ENCODE data around the gene CMC1.

Gene CMC1

GRCh38 chr3:28300345-28300962 is 59.0 kb downstream of the CMC1 start:
- DNase-seq: no peak
- H3K27ac Mint-ChIP-seq: no peak overlapping the region
- H3K27me3 Mint-ChIP-seq: no peaks in the 10 kb centered on the region
- H3K36me3 Mint-ChIP-seq (ENCODE audit: low read depth): peaks cover 23% of the 10 kb centered on the region
- no peak overlapping the region for H3K4me3 Mint-ChIP-seq
- peaks cover 7% of the 10 kb centered on the region for H3K4me1 Mint-ChIP-seq (ENCODE audit: low read depth)
- no peaks in the 10 kb centered on the region for H3K9me3 Mint-ChIP-seq

GRCh38 chr3:28301688-28302087 is 60.3 kb downstream of the CMC1 start:
- peaks cover 2% of the 10 kb centered on the region for H3K4me1 Mint-ChIP-seq (ENCODE audit: low read depth)
- H3K36me3 Mint-ChIP-seq (ENCODE audit: low read depth): peaks cover 24% of the 10 kb centered on the region
- DNase-seq: no peak
- H3K9me3 Mint-ChIP-seq: no peaks in the 10 kb centered on the region
- no peak overlapping the region for H3K27ac Mint-ChIP-seq
- H3K4me3 Mint-ChIP-seq: no peak overlapping the region
- no peaks in the 10 kb centered on the region for H3K27me3 Mint-ChIP-seq

DNA sequence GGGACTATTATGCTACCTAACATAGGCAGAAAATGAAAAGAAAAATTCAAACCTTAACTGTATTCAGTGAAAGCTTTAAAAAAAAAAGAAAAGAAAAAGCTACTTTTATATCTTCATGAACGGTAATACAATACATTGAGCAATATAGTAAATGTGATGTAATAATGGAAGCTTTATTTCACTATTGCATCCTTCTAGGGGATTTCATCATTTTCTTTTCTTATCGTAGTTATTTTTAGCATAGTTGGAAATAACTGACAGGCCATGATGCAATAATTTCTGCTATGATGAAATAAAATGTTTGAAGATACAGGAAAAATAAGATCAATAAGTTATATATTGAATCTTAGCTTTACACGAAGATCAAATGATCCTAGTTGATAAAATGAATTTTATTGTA is 66.8 kb downstream of the CMC1 start:
- Mint-ChIP-seq H3K4me1 (ENCODE audit: low read depth) (peaks cover 13% of the 10 kb centered on the region), H3K27me3 (no peaks in the 10 kb centered on the region), H3K27ac (no peak overlapping the region), H3K36me3 (ENCODE audit: low read depth) (peaks cover 12% of the 10 kb centered on the region), H3K4me3 (no peak overlapping the region), H3K9me3 (no peaks in the 10 kb centered on the region)
- no peak for DNase-seq

GRCh38 chr3:28315711-28316110 is 74.3 kb downstream of the CMC1 start:
- no peaks in the 10 kb centered on the region for H3K27me3 Mint-ChIP-seq
- peaks cover under 1% of the 10 kb centered on the region for H3K4me1 Mint-ChIP-seq (ENCODE audit: low read depth)
- H3K36me3 Mint-ChIP-seq (ENCODE audit: low read depth): peaks cover 22% of the 10 kb centered on the region
- no peak overlapping the region for H3K4me3 Mint-ChIP-seq
- DNase-seq: no peak
- H3K27ac Mint-ChIP-seq: no peak overlapping the region
- no peaks in the 10 kb centered on the region for H3K9me3 Mint-ChIP-seq

DNA sequence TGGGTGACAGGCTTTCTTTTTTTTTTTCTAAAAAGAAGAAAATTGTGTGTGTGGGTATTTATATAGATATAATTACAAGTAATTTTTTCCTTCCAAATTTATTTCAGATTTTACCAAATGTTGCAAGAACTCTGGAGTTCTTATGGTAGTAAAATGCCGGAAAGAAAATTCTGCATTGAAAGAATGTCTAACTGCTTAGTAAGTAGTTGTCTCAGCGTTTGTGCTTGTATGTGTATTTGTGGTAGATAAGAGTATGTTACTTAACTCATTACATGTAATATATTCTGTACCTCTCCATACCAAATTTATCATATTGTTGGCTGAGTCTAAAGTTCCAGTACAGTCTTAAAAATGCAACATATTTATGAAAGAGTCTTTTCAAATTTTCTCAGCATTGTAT is 74.8 kb downstream of the CMC1 start:
- peaks cover 27% of the 10 kb centered on the region for H3K36me3 Mint-ChIP-seq (ENCODE audit: low read depth)
- H3K27ac Mint-ChIP-seq: no peak overlapping the region
- no peak for DNase-seq
- H3K9me3 Mint-ChIP-seq: no peaks in the 10 kb centered on the region
- no peaks in the 10 kb centered on the region for H3K27me3 Mint-ChIP-seq
- no peak overlapping the region for H3K4me3 Mint-ChIP-seq
- H3K4me1 Mint-ChIP-seq (ENCODE audit: low read depth): peaks cover 5% of the 10 kb centered on the region

DNA sequence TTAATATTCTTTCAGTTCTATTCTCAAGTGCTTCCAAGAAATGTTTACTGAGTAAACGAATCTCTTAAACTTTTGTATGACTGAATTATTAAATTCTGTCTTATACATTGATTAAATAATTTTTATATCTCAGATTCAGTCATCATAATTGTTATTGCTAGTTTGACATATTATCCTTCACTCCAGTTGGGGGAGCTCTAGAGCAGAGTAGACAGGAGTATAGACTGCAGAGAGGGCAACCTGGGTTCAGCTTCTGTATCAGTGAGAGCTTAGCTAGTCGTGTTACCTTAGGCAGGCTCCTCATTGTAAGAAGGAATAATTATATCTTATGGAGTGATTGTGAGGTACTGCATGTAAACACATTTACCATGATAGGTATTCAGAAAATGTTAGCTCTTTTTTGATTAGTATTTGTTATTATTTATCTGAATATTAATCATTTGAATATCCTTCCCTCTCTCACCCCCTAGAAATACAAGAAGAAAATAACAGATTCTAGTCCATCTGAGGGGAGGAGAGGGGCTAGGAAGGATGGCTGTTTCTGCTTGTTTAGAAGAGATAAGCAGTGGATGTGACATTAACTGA is 76.1 kb downstream of the CMC1 start:
- Mint-ChIP-seq H3K36me3 (ENCODE audit: low read depth) (peaks cover 40% of the 10 kb centered on the region), H3K9me3 (no peaks in the 10 kb centered on the region), H3K27ac (no peak overlapping the region), H3K4me3 (no peak overlapping the region), H3K27me3 (no peaks in the 10 kb centered on the region), H3K4me1 (ENCODE audit: low read depth) (peaks cover 8% of the 10 kb centered on the region)
- no peak for DNase-seq

- Mint-ChIP-seq H3K27me3 (no peaks in the 10 kb centered on the region), H3K36me3 (ENCODE audit: low read depth) (peaks cover 72% of the 10 kb centered on the region), H3K9me3 (no peaks in the 10 kb centered on the region), H3K27ac (no peak overlapping the region), H3K4me3 (no peak overlapping the region), H3K4me1 (ENCODE audit: low read depth) (peaks cover 15% of the 10 kb centered on the region)
- DNase-seq: no peak
Measured at GRCh38 chr3:28320981-28321380, 79.6 kb downstream of the CMC1 start.

- H3K36me3 Mint-ChIP-seq (ENCODE audit: low read depth): peaks cover 76% of the 10 kb centered on the region
- no peak overlapping the region for H3K4me3 Mint-ChIP-seq
- peaks cover 28% of the 10 kb centered on the region for H3K4me1 Mint-ChIP-seq (ENCODE audit: low read depth)
- H3K27me3 Mint-ChIP-seq: no peaks in the 10 kb centered on the region
- no peak for DNase-seq
- H3K27ac Mint-ChIP-seq: no peak overlapping the region
- H3K9me3 Mint-ChIP-seq: no peaks in the 10 kb centered on the region
Measured at GRCh38 chr3:28322464-28322863, 81.0 kb downstream of the CMC1 start.

DNA sequence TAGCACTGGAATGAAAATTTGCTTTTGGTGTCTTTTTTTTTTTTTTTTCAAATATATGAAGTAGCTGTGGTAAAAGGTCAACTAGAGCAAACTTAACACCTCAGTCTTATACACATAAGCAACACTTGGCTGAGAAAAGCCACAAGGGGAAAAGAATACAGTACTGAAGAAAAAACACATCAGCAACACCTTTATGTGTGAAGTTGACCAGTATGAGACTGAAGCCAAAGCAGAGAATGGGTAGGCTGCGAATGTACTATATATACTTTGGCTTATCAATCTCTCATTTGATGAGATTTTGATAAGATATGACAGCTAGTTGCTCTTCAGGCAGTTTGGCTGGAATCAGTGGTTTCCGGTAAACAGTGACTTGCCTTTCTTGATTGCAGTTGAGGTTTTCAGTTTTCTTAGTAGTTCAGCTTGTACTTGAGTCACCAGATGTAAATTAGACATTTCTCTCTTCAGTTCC is 85.1 kb downstream of the CMC1 start:
- Mint-ChIP-seq H3K27me3 (no peaks in the 10 kb centered on the region), H3K27ac (peak overlapping the region; percentile 75), H3K36me3 (ENCODE audit: low read depth) (peaks cover 70% of the 10 kb centered on the region), H3K4me1 (ENCODE audit: low read depth) (peaks cover 28% of the 10 kb centered on the region), H3K4me3 (peak overlapping the region; percentile 18), H3K9me3 (no peaks in the 10 kb centered on the region)
- DNase-seq: no peak

GRCh38 chr3:28328188-28329151 is 87.1 kb downstream of the CMC1 start:
- Mint-ChIP-seq H3K4me1 (ENCODE audit: low read depth) (peaks cover 26% of the 10 kb centered on the region), H3K4me3 (no peak overlapping the region), H3K27ac (no peak overlapping the region), H3K27me3 (no peaks in the 10 kb centered on the region), H3K9me3 (no peaks in the 10 kb centered on the region), H3K36me3 (ENCODE audit: low read depth) (peaks cover 61% of the 10 kb centered on the region)
- no peak for DNase-seq

DNA sequence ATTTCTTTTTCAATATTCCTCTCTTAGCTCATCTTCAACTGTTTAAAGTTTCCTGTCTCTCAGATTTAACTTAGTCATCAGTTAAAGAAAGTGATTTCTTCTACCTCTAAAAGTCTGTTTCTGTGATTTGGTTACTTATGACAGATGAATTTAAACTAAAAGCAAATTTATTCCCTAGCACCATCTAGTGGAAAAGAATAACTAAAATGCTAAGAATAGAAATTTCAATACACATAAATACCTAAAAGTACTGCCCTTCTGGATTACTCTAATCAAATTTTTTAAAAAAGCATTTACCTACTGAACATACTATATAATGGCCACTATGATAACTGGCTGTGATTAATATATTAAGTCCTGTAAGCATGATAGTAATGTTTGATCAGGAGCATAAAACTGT is 93.1 kb downstream of the CMC1 start:
- H3K27ac Mint-ChIP-seq: no peak overlapping the region
- no peak for DNase-seq
- H3K27me3 Mint-ChIP-seq: no peaks in the 10 kb centered on the region
- H3K4me1 Mint-ChIP-seq (ENCODE audit: low read depth): peaks cover 6% of the 10 kb centered on the region
- peaks cover 56% of the 10 kb centered on the region for H3K36me3 Mint-ChIP-seq (ENCODE audit: low read depth)
- H3K4me3 Mint-ChIP-seq: no peak overlapping the region
- no peaks in the 10 kb centered on the region for H3K9me3 Mint-ChIP-seq

- Mint-ChIP-seq H3K4me3 (no peak overlapping the region), H3K4me1 (ENCODE audit: low read depth) (peaks cover 6% of the 10 kb centered on the region), H3K27me3 (no peaks in the 10 kb centered on the region), H3K36me3 (ENCODE audit: low read depth) (peaks cover 60% of the 10 kb centered on the region), H3K9me3 (no peaks in the 10 kb centered on the region), H3K27ac (no peak overlapping the region)
- no peak for DNase-seq
Measured at GRCh38 chr3:28335246-28335645, 93.8 kb downstream of the CMC1 start.

- H3K36me3 Mint-ChIP-seq (ENCODE audit: low read depth): peaks cover 47% of the 10 kb centered on the region
- DNase-seq: no peak
- H3K27ac Mint-ChIP-seq: no peak overlapping the region
- no peaks in the 10 kb centered on the region for H3K27me3 Mint-ChIP-seq
- no peaks in the 10 kb centered on the region for H3K9me3 Mint-ChIP-seq
- no peak overlapping the region for H3K4me3 Mint-ChIP-seq
- H3K4me1 Mint-ChIP-seq (ENCODE audit: low read depth): peaks cover 16% of the 10 kb centered on the region
Measured at GRCh38 chr3:28337230-28337629, 95.8 kb downstream of the CMC1 start.

DNA sequence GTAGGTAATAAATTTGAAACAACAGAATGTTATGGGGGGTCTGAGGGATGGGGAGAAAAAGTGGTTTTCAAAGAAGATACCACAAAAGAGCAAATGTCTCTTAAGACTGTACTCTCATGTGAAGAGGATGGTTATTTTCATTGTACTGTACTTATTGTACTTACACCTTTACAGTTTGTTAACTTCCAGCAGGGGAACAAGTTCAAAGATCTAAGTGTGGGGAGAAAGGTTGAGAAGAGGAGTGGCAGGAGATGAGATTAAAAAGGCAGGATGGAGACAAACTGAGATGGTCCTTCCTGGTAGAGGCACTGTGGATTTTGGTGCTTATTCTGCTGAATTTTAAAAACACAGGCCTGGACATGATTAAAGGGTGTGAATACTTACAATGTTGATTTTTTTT is 101.7 kb downstream of the CMC1 start:
- H3K27ac Mint-ChIP-seq: no peak overlapping the region
- no peaks in the 10 kb centered on the region for H3K9me3 Mint-ChIP-seq
- H3K27me3 Mint-ChIP-seq: no peaks in the 10 kb centered on the region
- no peak overlapping the region for H3K4me3 Mint-ChIP-seq
- no peak for DNase-seq
- peaks cover 58% of the 10 kb centered on the region for H3K4me1 Mint-ChIP-seq (ENCODE audit: low read depth)
- peaks cover 30% of the 10 kb centered on the region for H3K36me3 Mint-ChIP-seq (ENCODE audit: low read depth)

DNA sequence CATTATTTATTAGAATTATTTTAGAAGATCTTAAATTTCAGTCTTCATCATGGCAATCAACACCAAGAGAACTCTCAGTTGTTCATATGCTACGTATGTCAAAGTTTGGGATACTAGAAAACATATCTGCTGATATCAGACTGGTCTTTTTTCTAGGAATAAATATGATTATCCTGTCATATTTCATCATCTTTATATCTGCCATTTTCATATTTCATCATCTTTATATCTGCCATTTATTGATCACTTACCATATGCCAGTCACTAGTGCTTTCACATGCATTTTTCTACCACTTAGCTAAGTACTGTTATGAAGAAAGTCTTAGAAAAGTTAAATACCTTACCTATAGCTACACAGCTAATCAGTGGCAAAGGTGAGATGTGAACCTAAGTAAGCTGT is 104.3 kb downstream of the CMC1 start:
- Mint-ChIP-seq H3K27ac (no peak overlapping the region), H3K36me3 (ENCODE audit: low read depth) (peaks cover 22% of the 10 kb centered on the region), H3K9me3 (no peaks in the 10 kb centered on the region), H3K4me1 (ENCODE audit: low read depth) (peaks cover 72% of the 10 kb centered on the region), H3K27me3 (no peaks in the 10 kb centered on the region), H3K4me3 (peak overlapping the region; percentile 2)
- no peak for DNase-seq
